HG03432 (cell line): ENCODE results near the gene IRAG1.
A peak's percentile ranks its signal among the peaks of the same experiment; 100 is the strongest.

ENCODE experiments used
- ATAC-seq: cut with Tn5 transposase; IDR thresholded peaks from one replicate; pipeline ENCODE4 v1.9.1; 2021; ENCODE audit warnings: mild to moderate bottlenecking, moderate library complexity; ENCODE audit not compliant: unreplicated experiment

The IRAG1 gene

DNA sequence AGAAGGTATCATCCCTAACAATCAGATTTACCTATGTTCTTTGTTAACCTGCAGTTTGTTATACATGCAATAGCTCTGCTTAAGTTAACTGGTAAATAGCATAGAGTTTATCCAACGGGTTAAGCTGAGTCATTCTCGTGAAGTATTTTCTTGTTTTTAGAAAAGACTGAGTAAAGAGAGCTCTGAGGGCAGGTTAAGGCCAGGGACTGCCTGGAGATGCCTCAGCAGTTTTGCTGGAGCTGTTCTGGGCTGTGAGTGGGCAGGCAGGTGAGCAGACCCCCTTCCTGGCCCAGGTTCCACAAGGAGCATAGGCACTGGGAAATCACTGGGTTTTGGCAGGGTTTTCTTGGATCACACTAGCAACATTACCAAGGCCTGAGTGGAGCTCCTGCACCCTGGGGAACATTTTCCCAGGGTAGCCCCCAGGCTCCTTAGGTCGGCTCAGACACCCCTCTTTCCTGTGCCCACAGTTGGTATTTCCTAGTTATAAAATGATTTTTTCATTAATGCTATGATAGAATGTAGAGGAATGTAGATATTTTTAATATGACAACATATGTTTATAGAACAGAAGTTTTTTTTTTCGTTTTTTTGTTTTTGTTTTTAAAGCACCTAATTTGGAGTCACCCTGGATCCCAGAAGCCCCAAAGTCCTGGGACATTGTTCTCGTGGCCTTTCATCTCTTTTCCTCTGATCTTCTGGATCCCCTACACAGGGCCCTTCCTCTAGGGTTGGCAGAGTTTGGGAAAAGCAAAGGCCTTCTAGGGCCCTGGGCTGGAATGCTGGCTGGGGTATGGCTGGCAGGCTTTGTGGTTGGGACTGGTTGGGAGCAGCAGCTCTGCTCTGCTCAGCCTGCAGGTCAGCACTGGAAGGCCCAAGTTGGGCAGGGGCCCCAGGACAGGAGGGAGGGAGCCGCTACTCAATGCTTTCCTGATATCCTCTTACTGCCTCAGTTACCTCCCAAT is 26.7 kb downstream of the IRAG1 start:
- ATAC-seq: no peak

DNA sequence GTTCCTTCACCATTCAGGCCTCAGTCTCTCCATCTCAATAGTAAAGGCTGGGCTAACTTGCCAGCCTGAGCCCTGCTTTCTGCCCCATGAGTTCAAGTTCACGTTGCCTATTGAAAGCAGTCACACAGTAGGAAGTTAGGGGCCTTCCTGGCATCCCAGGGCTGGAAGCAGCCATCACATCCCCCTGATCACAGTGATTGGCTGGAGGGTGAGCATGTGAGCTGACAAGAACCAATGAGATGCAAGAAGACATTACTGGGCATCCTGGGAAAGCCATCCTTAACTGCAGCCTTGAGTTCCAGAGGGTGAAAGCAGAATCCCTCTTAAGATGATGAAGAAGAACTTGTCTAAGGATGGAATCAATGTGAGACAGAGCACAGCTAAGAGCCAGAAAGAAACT is 29.1 kb downstream of the IRAG1 start:
- ATAC-seq: no peak

DNA sequence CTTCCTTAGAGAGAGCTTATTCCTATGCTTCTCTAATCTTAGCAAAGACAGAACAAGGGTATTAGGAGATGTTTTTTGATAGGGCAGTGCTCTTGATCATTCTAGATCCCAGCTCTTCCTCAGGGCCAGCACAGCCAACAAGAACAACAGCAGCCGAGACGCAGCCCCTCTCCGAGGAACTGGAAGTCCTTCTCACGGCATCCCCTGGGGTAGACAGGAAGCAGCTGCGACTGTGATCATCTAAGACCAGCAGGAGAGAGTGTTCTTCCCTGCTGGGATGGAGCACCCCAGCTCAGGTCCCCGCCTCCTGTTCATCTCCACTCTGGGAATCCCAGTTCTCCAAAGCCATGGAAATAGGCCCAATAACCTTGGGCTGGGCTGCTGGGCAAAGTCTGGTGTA is 29.6 kb downstream of the IRAG1 start:
- ATAC-seq: no peak

DNA sequence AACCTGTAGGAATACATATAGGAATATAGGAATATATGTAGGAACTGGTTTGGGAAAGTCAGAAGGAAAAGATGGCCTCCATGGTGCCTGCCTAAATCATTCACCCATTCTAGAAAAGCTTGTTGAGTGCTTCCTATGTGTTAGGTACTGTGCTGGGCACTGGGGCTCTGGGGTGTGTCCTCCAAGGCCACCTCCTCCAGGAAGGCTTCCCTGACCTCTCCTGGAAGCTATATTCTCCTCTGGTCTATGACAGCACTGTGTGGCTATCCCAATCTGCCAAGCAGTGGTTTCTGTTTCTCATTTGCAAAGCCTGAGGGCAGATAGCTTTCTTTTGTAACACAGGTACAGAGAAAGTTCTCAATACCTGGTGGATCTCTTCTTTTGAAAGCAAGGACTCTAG is 30.2 kb downstream of the IRAG1 start:
- ATAC-seq: no peak

DNA sequence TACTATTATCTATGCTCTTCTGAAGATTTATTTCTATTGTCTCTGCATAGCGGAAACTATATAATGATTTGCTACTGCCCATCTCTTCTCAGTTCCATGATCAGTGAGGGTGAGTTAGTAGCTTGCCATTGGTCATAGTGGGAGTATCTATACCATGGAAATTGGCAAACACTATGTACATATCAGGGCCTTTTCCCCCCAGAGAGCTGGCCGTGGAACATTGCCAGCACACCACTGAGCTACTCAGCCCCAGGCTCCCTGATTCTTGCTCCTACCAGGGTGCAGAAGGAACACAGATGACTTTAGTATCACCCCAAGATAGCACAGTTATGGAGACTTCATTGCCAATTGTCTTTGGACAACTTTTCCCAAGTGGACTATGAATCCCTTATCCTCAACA is 33.2 kb downstream of the IRAG1 start:
- no peak for ATAC-seq

DNA sequence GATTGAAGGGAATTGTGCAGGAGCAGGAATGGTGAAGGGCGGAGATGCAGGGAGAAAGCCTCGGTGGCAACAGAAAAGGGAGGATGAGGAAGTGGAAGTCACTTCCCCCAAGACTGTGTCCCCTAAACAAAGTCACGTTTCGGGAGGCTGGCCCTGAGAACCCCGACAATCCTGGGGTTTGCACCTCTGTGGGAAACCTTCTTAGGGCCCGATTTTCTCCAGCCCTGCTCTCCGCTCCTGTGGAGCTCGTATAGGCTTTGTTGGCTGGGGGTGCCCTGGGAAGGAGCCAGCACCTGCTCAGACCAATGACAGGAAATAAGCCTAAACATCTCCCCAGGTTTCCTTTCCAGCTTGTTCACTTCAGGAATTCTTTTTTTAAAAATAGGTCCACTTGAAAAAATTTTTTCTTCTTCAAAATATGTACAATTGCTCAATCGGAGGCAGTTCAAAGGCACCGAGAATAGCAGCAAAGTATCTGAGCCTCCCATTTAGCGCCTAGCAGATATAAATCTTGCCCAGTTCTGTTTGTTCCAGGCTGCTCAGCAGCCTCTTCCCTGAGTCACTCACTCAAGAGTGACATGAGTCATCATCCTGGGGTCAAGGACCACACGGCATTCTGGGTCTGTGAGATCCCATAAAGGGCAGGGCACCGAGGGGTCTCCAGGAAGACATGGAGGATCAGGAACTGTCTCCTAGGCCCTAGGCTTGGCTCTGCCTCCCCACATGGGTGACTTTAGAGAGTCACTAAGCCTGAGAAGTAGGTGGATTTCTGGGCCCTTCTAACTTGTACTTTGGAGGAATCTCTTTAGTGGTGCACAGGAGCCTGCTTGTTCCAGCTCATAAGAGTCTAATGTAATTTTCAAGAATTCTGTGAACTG is 34.0 kb downstream of the IRAG1 start:
- ATAC-seq: no peak

DNA sequence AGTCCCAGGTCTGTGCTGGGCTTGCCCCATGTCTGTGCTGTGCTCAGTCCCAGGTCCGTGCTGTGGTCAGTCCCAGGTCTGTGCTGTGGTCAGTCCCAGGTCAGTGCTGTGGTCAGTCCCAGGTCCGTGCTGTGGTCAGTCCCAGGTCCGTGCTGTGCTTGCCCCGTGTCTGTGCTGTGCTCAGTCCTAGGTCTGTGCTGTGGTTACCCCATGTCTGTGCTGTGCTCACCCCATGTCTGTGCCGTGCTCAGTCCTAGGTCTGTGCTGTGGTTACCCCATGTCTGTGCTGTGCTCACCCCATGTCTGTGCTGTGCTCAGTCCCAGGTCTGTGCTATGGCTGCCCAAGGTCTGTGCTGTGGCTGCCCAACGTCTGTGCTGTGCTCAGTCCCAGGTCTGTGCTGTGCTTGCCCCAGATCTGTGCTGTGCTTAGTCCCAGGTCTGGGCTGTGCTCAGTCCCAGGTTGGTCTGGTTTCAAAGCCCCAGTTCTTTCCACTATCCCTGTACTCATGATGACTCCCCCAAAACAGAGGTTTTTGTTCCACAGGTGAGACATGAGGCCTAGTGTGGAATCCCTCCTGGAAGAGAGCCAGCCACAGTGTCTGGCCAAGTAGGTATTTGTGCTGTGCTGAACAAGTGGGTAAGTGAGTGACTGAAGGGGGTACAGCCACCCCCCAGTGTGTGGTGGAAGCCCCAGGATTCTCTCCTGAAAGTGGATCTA is 34.8 kb downstream of the IRAG1 start:
- ATAC-seq: no peak

DNA sequence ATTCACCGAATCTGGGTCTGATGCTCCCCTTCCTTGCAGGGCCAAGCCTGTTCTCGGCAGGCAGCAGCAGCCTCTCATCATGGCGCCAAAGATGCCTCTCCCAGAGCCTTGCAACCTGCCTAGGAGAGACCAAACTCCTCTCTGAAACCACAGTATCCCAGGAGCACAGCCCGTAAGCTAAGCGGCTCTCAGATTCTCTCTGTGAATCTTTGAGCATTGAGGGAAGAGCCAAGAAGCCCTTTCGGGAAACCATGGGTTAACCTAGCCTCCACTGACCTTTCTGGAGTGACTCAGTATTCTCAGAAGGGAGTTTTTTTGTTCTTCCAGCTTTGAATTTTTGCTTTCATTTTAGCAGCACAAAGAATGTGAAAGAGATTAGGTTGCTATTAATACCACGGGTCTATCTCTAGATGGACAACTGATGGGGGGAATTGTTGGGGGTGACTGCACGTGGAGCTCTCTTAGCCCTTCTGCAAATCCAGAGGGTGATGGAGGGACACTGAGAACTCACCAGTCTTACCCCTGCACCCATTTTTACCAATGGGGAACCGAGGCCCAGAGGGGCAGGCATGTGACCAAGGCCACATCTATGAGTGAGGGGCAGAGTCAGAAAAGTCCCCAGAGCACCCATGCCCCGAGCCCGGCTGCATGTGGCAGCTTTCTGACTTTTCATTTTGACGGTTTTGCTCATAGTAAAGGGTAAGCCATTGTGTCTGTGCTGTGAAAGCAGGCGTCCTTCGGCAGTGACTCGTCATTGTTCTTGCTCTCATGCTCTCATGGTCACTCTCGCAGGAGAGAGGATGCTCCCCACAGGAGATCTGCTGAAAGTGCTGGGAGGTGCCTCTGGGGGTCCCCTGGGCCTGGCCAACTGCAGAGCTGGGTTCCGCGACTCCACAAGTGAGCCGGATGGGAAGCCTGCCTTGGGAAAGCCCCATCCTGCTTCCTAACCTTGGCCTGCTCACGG is 36.0 kb downstream of the IRAG1 start:
- ATAC-seq: peak; percentile 68

DNA sequence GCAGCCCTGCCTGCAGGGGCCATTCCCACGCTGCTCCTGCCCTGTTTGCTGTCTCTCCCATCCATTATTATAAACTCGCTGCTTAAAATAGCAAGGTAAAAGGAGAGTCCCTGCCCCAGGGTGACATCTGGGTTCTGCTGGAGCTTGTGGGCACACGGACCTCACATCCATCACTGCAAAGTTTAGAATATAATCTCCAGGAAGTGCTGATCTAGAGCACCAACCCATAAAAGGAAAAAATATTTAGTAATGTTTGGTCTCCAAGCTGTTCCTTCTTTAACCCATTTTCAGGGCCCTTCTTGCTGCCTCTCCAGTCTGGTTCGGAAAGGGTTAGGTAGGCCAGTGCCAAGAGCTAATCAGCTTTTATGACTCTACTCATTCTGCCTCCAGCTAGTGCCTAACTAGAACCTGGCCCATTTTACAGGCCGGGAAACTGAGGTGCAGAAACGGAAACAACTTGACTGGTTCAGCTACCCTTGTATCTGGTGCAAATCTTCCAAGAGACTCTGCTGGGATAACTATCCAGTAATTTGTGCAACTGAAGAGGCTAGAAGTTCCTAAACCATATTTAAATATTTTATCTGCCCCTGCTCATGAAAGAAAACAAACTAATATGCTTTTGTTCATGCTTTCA is 37.5 kb downstream of the IRAG1 start:
- no peak for ATAC-seq

DNA sequence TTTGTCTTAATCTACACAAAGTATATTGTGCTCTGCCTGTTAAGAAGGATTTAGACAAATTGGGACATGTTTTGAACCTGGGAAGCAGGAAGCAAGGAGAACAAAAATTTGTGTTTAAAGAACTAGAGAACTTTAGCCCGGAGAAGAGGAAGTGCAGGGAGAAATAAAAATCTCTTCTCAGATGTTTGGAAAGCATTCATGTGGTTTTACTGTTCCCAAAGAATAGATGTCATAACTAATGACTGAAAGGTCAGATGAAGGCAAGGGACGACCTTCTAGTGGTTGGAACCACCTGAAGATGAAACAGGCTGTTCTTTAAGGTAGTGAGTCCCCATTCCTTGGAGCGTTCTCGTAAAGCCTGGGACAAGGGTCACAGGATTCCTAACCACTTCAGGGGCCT is 38.3 kb downstream of the IRAG1 start:
- ATAC-seq: no peak

DNA sequence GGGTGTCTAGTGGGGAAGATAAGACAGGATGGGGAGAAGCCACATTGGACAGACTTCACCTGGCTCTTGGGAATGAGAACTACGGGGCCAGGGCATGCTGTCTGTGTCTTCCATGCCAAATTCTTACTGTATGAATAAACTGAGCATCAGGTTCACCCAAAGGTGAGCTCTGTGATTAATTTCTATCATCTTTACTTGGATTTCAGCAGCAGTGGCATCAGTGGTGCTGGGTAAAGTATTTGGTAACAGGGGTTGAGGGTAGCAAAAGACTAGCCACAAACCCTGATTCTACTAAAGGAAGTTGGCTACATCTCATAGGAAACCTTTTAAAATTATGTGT is 38.8 kb downstream of the IRAG1 start:
- ATAC-seq: no peak

DNA sequence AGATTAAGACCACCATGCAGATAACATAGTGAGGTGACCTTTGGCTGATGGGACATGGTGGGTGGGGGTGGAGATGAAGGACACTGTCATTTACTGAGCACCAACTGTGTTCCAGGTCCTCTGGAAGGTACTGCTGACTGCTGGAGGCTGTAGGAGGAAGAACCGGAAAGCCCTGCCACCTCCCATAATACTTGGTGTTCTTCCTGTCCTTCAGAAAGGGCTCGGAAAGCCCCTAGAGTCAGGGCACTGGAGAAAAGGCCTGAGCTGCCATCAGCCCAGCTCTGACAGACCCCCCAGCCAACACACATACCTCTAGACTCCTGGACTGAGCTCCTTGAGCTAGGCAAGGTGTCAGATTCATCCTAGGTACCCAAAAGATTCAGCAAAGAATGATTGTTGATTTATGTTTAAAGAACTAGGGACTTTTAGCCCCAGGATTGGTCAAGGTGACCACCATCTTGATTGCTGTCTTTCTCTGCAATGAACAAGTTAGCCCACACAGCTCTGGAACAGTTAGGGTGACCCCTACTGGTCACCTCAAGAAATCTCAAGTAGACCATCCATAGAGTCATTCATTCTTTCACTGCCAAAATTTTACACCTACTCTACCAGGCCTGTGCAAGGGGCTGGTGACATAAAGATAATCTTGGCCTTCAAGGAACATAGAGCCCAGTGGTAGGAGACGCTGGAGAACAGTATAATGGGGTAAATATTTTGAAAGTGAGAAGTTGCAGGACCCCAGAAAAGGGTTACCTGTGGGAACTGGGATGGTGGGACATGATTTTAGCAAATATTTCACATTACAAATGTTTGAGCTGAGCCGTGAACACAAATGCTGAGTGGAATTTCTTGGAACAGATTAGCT is 39.4 kb downstream of the IRAG1 start:
- ATAC-seq: peak; percentile 38

DNA sequence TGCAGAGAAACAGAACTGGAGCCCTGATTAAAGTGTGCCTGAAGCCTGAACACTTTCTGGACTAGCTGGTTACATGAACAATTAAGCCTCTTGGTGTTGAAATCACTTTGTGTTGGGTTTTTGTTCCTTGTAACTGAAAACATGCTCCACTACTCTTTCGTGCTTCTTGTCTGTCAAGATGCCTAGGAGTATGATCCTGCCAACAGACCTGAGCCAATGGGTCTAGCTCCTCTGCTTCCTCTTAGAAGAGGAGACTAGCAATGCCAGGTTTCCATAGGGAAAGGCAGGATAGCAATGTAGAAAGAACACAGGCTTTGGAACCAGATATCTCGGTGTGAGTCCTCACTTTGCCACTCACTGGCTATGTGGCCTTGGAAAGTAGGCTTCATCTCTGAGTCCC is 40.3 kb downstream of the IRAG1 start:
- ATAC-seq: no peak

DNA sequence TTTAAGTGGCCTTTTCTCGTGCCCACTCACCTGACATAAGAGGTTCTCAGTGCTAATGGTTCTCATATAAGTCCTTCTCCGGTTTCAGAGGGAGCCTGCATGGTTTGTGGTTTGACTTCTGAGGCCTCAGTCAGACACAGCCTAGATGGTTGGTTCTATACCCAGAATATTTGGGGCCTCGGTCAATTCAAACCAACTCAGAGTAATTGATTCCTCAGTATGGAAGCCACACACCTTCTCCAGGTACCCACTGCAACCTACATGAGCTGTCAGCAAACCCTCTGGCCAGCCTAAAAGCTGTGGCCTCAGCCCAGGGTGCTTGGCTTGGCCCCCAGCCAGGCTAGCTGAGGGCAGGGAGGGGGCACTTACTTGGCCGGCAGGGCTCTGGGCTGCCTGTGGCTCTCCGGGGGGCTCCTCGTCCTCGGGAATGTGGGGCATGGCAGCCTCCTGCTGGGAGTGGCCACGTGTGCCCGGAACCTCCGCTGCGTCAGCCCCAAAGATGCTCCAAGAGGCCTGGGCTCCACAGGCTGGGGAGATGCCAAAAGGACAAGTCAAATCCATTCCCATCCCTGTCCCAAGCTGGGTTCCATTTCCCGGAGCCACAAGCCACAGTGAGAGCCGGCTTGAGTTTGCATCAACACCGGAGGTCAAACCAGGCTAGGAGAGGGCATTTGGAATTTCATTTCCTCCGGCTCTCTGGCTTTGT is 41.7 kb downstream of the IRAG1 start:
- no peak for ATAC-seq

DNA sequence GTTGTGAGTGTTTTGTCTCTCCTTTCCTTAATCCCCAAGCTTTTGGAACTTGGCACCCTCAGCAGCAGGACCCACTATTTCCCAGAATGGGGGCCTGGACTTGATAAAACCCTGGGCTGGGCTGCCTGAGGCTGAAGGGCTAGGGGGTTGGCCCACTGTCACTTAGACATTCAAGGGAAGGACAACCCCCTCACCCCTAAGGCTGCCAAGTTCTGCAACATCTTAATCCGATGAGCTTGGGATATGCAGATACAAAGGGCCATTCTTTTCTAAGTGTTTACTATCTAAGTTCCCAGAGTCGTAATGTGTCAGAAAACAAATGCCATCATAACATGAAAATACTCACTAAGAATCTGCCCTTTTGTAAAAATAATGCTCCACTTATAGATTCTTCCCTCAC is 42.9 kb downstream of the IRAG1 start:
- ATAC-seq: no peak

DNA sequence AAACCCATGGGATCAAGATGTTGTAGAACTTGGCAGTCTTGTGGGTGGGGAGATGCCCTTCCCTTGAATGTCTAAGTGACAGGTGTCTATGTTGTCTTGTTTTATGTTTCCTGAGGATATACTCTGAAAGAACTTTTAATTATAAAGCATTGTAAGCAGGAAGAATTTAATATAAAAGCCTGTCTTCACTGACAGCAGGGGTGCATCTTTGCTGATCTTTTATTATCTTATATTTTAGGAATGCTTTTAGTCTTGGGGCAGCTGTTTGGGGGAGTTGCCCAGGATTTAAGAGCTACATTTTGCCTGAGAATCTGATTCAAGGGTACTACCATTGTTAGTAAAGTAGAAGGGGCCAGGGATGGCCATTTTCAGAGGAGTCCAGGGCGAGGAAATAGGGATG is 43.4 kb downstream of the IRAG1 start:
- ATAC-seq: no peak

DNA sequence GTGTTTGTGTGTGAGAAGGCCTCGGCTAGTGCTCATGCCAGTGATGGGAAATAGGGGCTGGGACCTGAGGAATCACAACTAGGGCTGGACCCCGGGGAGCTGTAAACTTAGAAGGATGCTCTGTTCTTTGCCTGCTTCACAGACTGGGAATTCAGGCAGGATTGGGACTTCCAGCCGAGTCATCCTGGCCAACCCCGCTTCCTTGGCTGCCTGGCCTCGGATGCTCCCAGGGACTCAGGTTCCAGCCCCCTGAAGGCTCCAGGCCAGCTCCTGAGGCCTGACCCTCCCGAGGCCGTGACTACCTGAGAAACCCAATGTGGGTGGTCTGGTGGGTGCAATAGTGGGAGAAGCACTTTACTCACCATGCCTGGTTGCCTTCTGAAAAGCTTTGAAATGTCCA is 44.7 kb downstream of the IRAG1 start:
- no peak for ATAC-seq

DNA sequence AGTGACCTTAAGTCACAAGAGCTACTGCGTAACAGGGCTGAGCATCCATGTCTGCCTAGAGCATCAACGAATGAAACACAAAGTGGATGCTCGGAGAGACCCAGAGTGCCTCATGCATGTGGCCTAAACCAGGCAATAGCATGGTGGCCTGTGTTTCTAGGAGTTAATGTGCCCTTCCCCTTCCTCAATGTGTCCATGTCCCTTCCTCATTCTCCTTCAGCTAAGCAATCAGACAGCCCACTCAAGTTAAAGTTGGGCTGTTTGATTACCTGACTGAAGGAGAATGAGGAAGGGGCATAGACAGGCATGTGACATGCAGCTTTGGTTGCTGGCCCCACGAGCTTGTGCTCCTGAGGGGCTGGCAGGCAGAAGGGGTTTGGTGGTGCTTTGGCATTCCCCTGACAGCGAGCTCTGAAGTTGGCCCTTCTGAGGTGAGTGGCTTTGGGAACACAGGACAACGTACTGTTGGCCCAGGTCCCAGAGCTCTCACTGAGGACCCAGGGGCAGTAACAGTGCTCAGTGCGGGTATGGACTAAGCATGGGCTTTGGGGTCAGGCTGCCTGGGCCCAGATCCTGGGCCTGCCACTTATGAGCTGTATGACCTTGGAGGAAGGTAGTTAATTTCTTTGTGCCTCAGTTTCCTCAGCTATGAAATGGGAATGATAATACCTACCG is 46.7 kb downstream of the IRAG1 start:
- no peak for ATAC-seq
